Activated CD8-positive, alpha-beta T cell treated with anti-CD3 and anti-CD28 coated beads, Interleukin-2, amount 10 ng/mL, durations not matched to agents 7 days and 5 days (primary cell): ENCODE results near the gene IL18BP. TPM values are rescaled to one million over a fixed set of nuclear protein-coding genes. Genes with fewer than 3 reads are reported as not detected.

Experiments
- ATAC-seq: fragments of 150-1000 bp; cut with Tn5 transposase; one replicate; pipeline ENCODE4 v1.10.0; 2021; ENCODE audit warnings: moderate library complexity
- CTCF ChIA-PET: fragments of 350-600 bp; sonication (Branson Sonifier 250); formaldehyde crosslinking; loops from one replicate; lab custom pipeline; 2021; ENCODE audit warnings: antibody characterized with exemption; lab: Charles Lee
- POLR2A ChIA-PET: fragments of 350-600 bp; sonication (Branson Sonifier 250); formaldehyde crosslinking; loops from one replicate; lab custom pipeline; 2021; ENCODE audit warnings: antibody characterized with exemption; lab: Charles Lee
- DNase-seq: peaks from one replicate; pipeline ENCODE4 v3.0.0-alpha.2; 2020
- H3K27ac Mint-ChIP-seq: one replicate; pipeline ENCODE4 v1.8.0; 2021; ENCODE audit warnings: mild to moderate bottlenecking, mixed read lengths
- H3K27me3 Mint-ChIP-seq: one replicate; pipeline ENCODE4 v1.8.0; 2021; ENCODE audit warnings: low read depth, mixed read lengths
- H3K36me3 Mint-ChIP-seq: one replicate; pipeline ENCODE4 v1.8.0; 2021; ENCODE audit warnings: low read depth, mixed read lengths
- H3K4me1 Mint-ChIP-seq: one replicate; pipeline ENCODE4 v1.8.0; 2021; ENCODE audit warnings: low read depth, mixed read lengths
- H3K4me3 Mint-ChIP-seq: one replicate; pipeline ENCODE4 v1.8.0; 2021; ENCODE audit warnings: mild to moderate bottlenecking, mixed read lengths
- H3K9me3 Mint-ChIP-seq: one replicate; pipeline ENCODE4 v1.8.0; 2022; ENCODE audit warnings: mixed read lengths; ENCODE audit not compliant: insufficient read depth
- total RNA-seq, 2 experiments: library from RNA; stranded (reverse); gene quantifications; one replicate each; pipeline ENCODE4 v1.2.3, GENCODE V29; 2021

The IL18BP gene
- total RNA-seq, 2 experiments from 2014 or later: 15.9 to 16.2 TPM

DNA sequence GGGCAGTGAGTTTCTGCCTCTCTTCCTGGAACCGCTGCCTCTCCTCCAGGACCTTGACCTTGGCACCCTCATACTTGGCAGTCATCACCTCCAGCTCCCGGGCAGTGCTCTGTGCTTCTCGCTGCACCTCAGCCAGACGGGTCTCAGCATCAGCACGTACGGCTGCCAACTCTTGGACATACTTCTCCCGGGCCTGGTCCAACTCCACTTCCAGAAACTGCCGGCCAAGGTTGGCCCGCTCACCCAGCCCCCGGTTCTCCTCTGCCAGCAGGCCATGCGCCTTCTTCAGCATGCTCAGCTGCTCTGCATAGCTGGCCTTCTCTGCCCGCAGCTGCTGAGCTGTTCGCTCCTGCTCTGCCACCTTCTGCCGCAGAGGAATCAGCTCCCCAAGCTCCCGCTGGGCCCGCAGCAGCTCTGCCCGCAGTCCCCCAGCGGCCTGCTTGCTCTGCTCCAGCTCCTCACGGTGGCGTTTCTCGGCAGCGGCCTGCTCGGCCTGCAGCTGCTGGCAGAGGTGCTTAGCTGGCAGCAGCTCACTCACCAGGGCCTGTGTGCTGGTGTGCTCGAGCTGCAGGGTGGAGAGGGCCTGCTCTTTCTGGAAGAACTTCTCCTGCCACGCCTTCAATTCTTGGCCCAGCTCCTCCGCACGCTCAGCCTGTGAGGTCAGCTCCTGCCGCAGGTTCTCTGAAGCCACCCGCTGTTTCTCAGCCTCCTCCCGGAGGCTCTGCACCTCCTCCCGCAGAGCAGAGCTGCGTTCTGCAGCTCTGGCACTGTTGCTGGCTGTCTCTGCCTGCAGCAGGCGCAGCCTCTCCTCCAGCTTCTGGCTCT is 14.4 kb downstream of the IL18BP start:
- no peak for DNase-seq
- Mint-ChIP-seq H3K27me3 (no peaks in the 10 kb centered on the region), H3K9me3 (no peaks in the 10 kb centered on the region), H3K4me3 (no peak overlapping the region), H3K27ac (no peak overlapping the region), H3K36me3 (peaks cover 70% of the 10 kb centered on the region), H3K4me1 (no peaks in the 10 kb centered on the region)
- no peak for ATAC-seq
- ChIA-PET POLR2A (interaction anchor here (0.6 to 1.4 kb wide), 3 partner anchors 9 to 213 kb away, joined by 3 to 5 read pairs (median 4); no protein-coding TSS in a partner anchor), CTCF (interaction anchor here (1.2 kb wide), 2 partner anchors 13 to 35 kb away, joined by 7 read pairs; no protein-coding TSS in a partner anchor)

DNA sequence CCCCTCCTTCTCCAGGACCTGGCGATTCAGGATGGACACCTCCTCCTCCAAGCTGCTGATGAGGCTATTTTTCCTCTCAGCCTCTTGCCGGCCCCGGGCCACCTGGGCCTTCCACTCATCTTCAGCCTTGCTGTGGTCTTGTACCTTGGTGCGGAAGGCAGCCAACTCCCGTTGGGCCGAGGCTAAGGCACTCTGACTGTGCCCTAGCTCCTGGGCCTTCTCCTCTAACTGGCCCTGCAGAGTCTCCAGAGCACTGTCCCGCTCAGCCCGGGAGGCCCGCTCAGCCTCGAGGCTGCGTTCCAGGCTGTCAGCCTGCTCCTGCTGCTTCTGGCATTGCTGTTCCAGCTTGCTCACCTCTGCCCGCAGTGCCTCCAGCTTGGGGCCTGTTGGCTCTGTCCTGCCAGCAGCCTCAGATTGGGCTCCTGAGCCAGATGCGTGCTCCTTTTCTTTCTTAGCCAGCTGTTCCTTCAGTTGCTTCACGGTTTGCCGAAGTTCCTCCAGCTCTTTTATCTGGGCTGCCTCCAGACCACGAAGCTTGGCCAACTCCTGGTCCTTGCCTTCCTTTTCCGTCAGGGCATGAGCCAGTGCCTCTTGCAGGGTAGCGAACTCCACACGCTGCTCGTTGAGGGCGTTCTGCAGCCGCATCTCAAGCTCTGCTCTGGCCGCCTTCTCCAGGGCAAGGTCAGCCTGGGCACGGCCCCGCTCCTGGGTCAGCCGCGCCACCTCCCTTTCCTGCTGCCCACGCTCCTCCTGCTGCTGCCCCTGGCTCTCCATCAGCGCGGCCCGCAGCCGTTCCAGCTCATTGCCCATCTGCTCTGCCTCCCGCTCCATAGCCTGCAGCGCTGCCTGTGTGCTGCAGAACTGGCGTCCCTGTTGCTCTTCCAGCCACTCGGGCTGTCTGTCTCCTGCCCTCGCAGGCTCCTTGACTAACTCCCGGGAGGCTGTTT is 15.3 kb downstream of the IL18BP start:
- Mint-ChIP-seq H3K4me1 (no peaks in the 10 kb centered on the region), H3K27ac (peak overlapping the region; percentile 45), H3K9me3 (no peaks in the 10 kb centered on the region), H3K36me3 (peaks cover 72% of the 10 kb centered on the region), H3K27me3 (no peaks in the 10 kb centered on the region), H3K4me3 (no peak overlapping the region)
- POLR2A ChIA-PET: interaction anchor here (0.6 to 1.4 kb wide), 3 partner anchors 10 to 26 kb away, joined by 3 to 5 read pairs (median 3); no protein-coding TSS in a partner anchor
- ATAC-seq (no peak), DNase-seq (no peak)
- CTCF ChIA-PET: interaction anchor here (1.2 to 3.5 kb wide), 3 partner anchors 11 to 36 kb away, joined by 7 to 27 read pairs (median 24); no protein-coding TSS in a partner anchor

DNA sequence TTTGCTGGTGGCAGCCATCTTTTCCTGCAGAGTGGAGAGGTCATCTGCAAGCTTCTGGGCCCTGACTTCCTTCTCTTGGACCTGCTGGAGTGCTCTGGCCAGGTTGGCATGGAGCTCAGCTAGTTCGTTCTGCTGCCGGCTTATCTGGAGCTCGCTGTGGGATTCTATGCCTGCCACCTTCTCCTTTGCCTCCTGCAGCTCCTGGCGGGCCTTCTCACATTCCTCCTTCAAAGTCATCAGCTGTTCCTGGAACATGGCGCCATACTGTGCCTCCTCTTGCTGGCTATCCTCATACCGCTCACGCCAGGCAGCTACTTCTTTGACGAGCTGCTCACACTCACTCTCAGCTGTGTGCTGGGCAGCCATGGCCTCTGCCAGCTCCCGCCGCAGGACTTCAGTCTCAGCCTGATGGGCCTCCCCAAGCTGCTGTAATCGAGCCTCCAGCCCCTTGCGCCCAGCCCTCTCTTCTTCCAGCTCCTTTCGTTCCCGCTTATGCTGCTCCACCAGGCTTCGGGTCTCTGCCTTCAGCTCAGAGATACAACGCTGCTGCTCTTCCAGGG is 16.1 kb downstream of the IL18BP start:
- Mint-ChIP-seq H3K27me3 (no peaks in the 10 kb centered on the region), H3K27ac (peak overlapping the region; percentile 45), H3K4me1 (no peaks in the 10 kb centered on the region), H3K36me3 (peaks cover 70% of the 10 kb centered on the region), H3K4me3 (no peak overlapping the region), H3K9me3 (no peaks in the 10 kb centered on the region)
- ATAC-seq (no peak), DNase-seq (no peak)
- POLR2A ChIA-PET: interaction anchor here (1.2 to 1.4 kb wide), 4 partner anchors 11 to 25 kb away, joined by 3 to 5 read pairs (median 4); partner anchors contain the start of gene IL18BP
- CTCF ChIA-PET: interaction anchor here (0.8 to 3.5 kb wide), 6 partner anchors 10 to 129 kb away, joined by 3 to 27 read pairs (median 4); no protein-coding TSS in a partner anchor

DNA sequence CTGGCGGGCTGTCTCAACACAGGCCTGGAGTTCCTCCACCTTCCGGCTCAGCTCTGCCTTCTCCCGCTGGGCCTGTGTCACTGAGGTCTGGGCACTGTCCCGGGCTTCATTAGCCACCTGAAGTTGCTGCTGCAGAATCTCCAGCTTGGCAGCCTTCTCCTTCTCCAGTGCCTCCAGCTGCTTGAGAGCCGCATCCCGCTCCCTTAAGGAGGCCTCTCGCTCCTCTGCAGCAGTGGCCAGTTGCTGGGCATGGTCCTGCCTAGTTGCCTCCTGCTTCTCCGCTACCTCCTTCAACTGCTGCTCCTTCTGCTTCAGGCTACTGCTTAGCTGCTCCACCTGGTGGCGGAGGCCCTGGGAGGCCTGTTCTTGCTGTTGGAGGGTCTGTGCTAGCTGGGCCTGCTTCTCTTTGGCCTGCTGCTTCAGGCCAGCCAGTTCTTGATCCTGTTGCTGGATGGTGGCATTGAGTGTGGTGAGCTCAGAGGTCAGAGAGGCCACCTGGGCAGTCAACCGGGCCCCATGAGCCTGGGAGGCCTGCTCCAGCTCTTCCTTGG is 16.9 kb downstream of the IL18BP start:
- DNase-seq (peak; percentile 32), ATAC-seq (no peak)
- H3K27me3 Mint-ChIP-seq: no peaks in the 10 kb centered on the region
- no peak overlapping the region for H3K4me3 Mint-ChIP-seq
- CTCF ChIA-PET: interaction anchor here (0.8 to 3.5 kb wide), 7 partner anchors 9 to 128 kb away, joined by 3 to 27 read pairs (median 3); no protein-coding TSS in a partner anchor
- POLR2A ChIA-PET: interaction anchor here (1.2 to 1.4 kb wide), 3 partner anchors 12 to 25 kb away, joined by 3 to 4 read pairs (median 4); partner anchors contain the start of gene IL18BP
- H3K27ac Mint-ChIP-seq: no peak overlapping the region
- no peaks in the 10 kb centered on the region for H3K9me3 Mint-ChIP-seq
- H3K4me1 Mint-ChIP-seq: no peaks in the 10 kb centered on the region
- peaks cover 71% of the 10 kb centered on the region for H3K36me3 Mint-ChIP-seq

DNA sequence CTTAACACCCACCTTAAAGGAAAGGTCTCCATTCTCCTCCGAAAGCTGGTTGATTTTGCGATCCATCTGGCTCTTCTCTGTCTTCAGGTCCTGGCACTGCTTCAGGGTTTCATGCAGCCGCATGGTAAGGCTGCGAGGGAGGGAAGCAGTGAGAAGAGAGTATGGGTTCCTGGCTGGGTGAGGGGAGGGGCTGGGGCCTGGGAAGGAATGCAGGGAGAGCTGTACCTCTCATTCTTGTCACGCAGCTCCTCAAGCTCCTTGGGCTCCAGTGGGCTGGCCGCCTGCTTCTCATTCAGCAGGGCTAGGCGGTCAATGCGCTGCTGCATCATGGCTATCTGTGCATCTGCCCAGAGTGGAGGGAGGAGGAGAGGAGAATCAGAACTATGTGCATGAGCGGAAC is 19.5 kb downstream of the IL18BP start:
- no peaks in the 10 kb centered on the region for H3K27me3 Mint-ChIP-seq
- H3K4me3 Mint-ChIP-seq: no peak overlapping the region
- no peaks in the 10 kb centered on the region for H3K9me3 Mint-ChIP-seq
- ChIA-PET CTCF (interaction anchor here (1.6 kb wide), 1 partner anchor 42 kb away, joined by 4 read pairs; no protein-coding TSS in a partner anchor), POLR2A (interaction anchor here (1.2 kb wide), 1 partner anchor 18 kb away, joined by 4 read pairs; no protein-coding TSS in a partner anchor)
- ATAC-seq (no peak), DNase-seq (no peak)
- H3K27ac Mint-ChIP-seq: no peak overlapping the region
- H3K4me1 Mint-ChIP-seq: no peaks in the 10 kb centered on the region
- peaks cover 78% of the 10 kb centered on the region for H3K36me3 Mint-ChIP-seq

DNA sequence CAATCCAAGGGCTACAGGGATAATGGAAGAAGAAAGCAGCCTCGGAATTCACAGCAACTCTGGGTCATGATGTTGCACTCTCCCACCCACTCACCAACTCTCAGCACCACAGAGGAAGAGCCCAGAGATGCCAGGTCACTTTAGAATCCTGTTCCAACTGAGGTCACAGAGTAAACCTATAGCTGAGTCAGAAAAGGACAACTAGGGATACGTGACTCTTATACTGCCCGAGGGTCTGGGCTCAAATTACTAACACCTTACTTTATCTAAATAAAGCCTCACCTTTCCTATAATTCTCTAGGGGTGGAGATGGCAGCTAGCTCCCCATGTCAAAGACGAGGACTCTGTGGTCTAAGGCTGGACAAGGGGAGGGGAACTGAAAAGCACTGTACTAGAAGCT is 24.6 kb downstream of the IL18BP start:
- no peaks in the 10 kb centered on the region for H3K9me3 Mint-ChIP-seq
- ChIA-PET CTCF (interaction anchor here (1.6 to 7.6 kb wide), 7 partner anchors 44 to 407 kb away, joined by 5 to 163 read pairs (median 30); partner anchors contain the start of gene LAMTOR1), POLR2A (interaction anchor here (0.7 kb wide), 1 partner anchor 77 kb away, joined by 3 read pairs; no protein-coding TSS in a partner anchor)
- no peak overlapping the region for H3K27ac Mint-ChIP-seq
- DNase-seq: no peak
- H3K4me3 Mint-ChIP-seq: no peak overlapping the region
- no peaks in the 10 kb centered on the region for H3K27me3 Mint-ChIP-seq
- ATAC-seq: no peak
- peaks cover 21% of the 10 kb centered on the region for H3K4me1 Mint-ChIP-seq
- H3K36me3 Mint-ChIP-seq: peaks cover 65% of the 10 kb centered on the region

DNA sequence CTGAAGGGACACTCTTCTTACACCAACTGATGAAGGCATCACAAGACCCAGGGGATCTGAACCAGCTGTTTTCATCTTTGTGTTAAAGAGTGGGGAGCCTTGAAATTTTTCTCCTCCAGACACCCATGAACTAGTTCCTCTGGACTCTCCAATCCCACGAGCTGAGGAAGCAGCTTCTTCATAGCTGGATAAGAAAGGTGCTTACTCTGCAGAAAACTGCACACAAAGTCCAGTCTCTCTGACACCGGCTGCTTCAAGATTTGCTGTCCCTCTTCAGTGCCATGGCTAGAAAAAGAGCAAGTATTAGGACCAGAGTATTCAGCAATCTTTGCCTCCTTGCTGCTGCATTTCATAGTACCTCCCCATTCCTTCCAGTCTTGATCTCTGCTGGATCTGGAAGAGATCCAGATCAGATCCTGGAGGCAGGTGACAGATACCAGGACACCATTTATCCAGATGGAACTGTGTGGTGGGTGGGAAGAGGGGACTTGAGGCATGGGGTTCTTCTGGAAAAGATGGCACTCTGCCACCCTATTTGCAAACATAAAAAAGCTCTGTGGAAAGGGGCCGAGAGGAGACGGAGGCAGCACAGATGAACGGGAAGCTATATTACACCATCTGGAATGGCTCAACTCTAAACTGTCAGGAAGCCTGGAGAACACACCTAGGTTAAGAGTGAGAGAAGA is 25.5 kb downstream of the IL18BP start:
- Mint-ChIP-seq H3K4me3 (no peak overlapping the region), H3K4me1 (peaks cover 23% of the 10 kb centered on the region), H3K36me3 (peaks cover 62% of the 10 kb centered on the region), H3K27ac (no peak overlapping the region), H3K27me3 (no peaks in the 10 kb centered on the region), H3K9me3 (no peaks in the 10 kb centered on the region)
- ChIA-PET POLR2A (interaction anchor here (0.9 to 2.1 kb wide), 2 partner anchors 10 to 120 kb away, joined by 3 to 7 read pairs; no protein-coding TSS in a partner anchor), CTCF (interaction anchor here (0.6 to 7.6 kb wide), 35 partner anchors 9 to 826 kb away, joined by 3 to 163 read pairs (median 7); partner anchors contain the start of gene LAMTOR1)
- ATAC-seq (no peak), DNase-seq (no peak)

DNA sequence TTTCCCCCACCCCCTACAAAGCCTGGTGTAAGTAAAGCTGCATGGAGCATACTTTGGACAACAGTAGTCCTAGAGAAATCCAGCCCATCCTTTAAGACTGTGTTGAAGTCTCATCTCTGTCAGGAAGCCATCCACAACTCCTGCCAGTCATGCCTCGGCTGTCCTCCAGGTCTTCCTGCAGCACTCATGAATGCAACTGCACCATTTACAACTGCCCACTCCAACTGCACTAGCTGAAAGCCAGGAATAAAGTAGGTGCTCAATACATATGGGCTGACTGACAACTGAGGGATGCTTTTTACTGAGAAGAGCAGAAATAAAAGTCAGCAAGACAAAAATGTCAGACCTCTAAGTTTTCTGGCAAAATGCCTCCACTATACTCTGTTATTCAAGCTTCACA is 27.4 kb downstream of the IL18BP start:
- DNase-seq (no peak), ATAC-seq (no peak)
- H3K4me3 Mint-ChIP-seq: no peak overlapping the region
- H3K4me1 Mint-ChIP-seq: peaks cover 23% of the 10 kb centered on the region
- CTCF ChIA-PET: interaction anchor here (1.0 to 7.6 kb wide), 21 partner anchors 8 to 405 kb away, joined by 3 to 163 read pairs (median 17); partner anchors contain the start of genes ANAPC15 and LAMTOR1
- peak overlapping the region; percentile 64 for H3K27ac Mint-ChIP-seq
- peaks cover 52% of the 10 kb centered on the region for H3K36me3 Mint-ChIP-seq
- no peaks in the 10 kb centered on the region for H3K9me3 Mint-ChIP-seq
- POLR2A ChIA-PET: interaction anchor here (1.1 to 1.4 kb wide), 2 partner anchors 13 to 14 kb away, joined by 4 to 5 read pairs; no protein-coding TSS in a partner anchor
- H3K27me3 Mint-ChIP-seq: no peaks in the 10 kb centered on the region

DNA sequence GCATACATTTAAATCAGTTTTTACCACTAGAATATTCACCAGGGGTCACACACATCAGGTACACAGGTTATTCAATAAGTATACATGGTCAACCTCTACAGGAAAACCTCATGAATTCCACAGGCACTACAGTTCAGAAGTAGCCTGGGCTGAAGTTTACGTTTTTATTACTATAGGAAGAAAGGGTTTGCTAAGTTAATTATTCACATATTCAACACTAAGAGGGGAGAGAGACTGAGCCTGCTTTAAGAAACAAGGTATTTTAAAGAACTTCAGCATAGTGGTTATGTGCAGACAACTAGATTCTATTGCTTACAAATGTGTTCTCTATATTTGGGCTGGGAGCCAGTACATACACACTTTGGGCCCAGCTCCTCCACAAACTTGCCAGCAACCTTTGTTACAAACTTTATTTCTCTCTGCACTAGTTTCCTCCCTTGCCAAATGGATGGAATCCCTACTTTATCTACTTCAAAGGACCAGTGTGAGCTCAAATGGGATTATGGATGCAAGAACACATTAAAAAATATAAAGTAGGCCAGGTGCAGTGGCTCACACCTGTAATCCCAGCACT is 31.9 kb downstream of the IL18BP start:
- peaks cover 35% of the 10 kb centered on the region for H3K36me3 Mint-ChIP-seq
- H3K9me3 Mint-ChIP-seq: no peaks in the 10 kb centered on the region
- no peak for ATAC-seq
- ChIA-PET CTCF (interaction anchor here (0.8 to 6.2 kb wide), 6 partner anchors 60 to 400 kb away, joined by 3 to 38 read pairs (median 8); no protein-coding TSS in a partner anchor), POLR2A (interaction anchor here (2.0 kb wide), 1 partner anchor 9 kb away, joined by 10 read pairs; no protein-coding TSS in a partner anchor)
- H3K4me3 Mint-ChIP-seq: no peak overlapping the region
- H3K27ac Mint-ChIP-seq: no peak overlapping the region
- peaks cover 19% of the 10 kb centered on the region for H3K4me1 Mint-ChIP-seq
- no peak for DNase-seq
- H3K27me3 Mint-ChIP-seq: no peaks in the 10 kb centered on the region
